Occipital lobe (tissue), 1 donor: Measurements from ENCODE around the gene FBP2. TPM values are rescaled to one million over a fixed set of nuclear protein-coding genes. Genes with fewer than 3 reads are reported as not detected.

Experiments
- total RNA-seq: library from RNA; depleted of rRNA; stranded (reverse); fragments of >200 nt; gene quantifications from one replicate; pipeline ENCODE4 v1.2.3, GENCODE V29; 2014

The FBP2 gene
- total RNA-seq, 1 donor from 2014 or later = not detected

Other genes starting within 250 kb of the FBP2 start
- not detected for gene PCAT7, start 38.7 kb downstream of the FBP2 start, total RNA-seq
- gene FBP1, start 45.7 kb upstream of the FBP2 start, total RNA-seq = not detected
- gene AOPEP, start 132.9 kb upstream of the FBP2 start, total RNA-seq = 32.1 TPM